K562 (cell line): ENCODE results near the gene TMEM88. TPM values are rescaled to one million over a fixed set of nuclear protein-coding genes. Genes with fewer than 3 reads are reported as not detected.

Source experiments
- ARNT ChIP-seq, 2 experiments: fragments of 450-650 bp; IDR thresholded peaks; 2 replicates each; pipeline ENCODE4 v1.6.1; 2016; ENCODE audit warnings: mild to moderate bottlenecking in 1 of 2
- ATF3 ChIP-seq, 2 experiments: fragments of 450-650 bp in 1 of 2; sonication (generic) in 1 of 2; formaldehyde crosslinking in 1 of 2; IDR thresholded peaks in 1 of 2; conservative IDR thresholded peaks in 1 of 2; 2 replicates each; pipeline versions ENCODE4 v1.6.1 to v1.8.1; 2016 to 2023; ENCODE audit warnings: mild to moderate bottlenecking in 2 of 2, moderate library complexity in 2 of 2, inconsistent platforms in 1 of 2, missing genetic modification reagents in 1 of 2
- GTF2A2 ChIP-seq: IDR thresholded peaks from 2 replicates; pipeline ENCODE4 v1.6.1; 2016; ENCODE audit warnings: mild to moderate bottlenecking, missing genetic modification characterization, missing compliant biosample characterization
- KDM5B ChIP-seq: fragments of 200-600 bp; sonication (generic); IDR thresholded peaks from 2 replicates; pipeline ENCODE4 v1.6.1; 2012; ENCODE audit warnings: low read depth, mild to moderate bottlenecking, moderate library complexity, low read length, control low read depth, inconsistent platforms; ENCODE audit not compliant: insufficient replicate concordance
- MCM5 ChIP-seq: fragments of 450-650 bp; IDR thresholded peaks from 2 replicates; pipeline ENCODE4 v1.6.1; 2016; ENCODE audit warnings: low read depth
- MYBL2 ChIP-seq, 2 experiments: fragments of 450-650 bp in 1 of 2; sonication (generic) in 1 of 2; formaldehyde crosslinking in 1 of 2; IDR thresholded peaks; 2 replicates each; pipeline versions ENCODE4 v1.6.1 to v1.8.1; 2017 to 2022; ENCODE audit warnings: borderline replicate concordance in 1 of 2, inconsistent platforms in 1 of 2, low read depth in 1 of 2, mild to moderate bottlenecking in 1 of 2, missing genetic modification reagents in 1 of 2, moderate library complexity in 1 of 2
- NBN ChIP-seq: fragments of 450-650 bp; IDR thresholded peaks from 2 replicates; pipeline ENCODE4 v1.6.1; 2016; ENCODE audit warnings: low read depth, mild to moderate bottlenecking
- RCOR1 ChIP-seq, 2 experiments: IDR thresholded peaks; 2 replicates each; pipeline ENCODE4 v1.6.1; 2012; ENCODE audit warnings: low read depth in 2 of 2, low read length in 2 of 2, borderline replicate concordance in 1 of 2, improper control_type of control experiment in 1 of 2
- STAT6 ChIP-seq: sonication (generic); formaldehyde crosslinking; IDR thresholded peaks from 2 replicates; pipeline ENCODE4 v1.8.1; 2023; ENCODE audit warnings: mild to moderate bottlenecking, missing genetic modification reagents
- THRB ChIP-seq: fragments of 450-650 bp; formaldehyde crosslinking; conservative IDR thresholded peaks from 2 replicates; pipeline ENCODE4 v1.4.0; 2022; ENCODE audit warnings: mild to moderate bottlenecking, missing genetic modification characterization
- USF1 ChIP-seq: sonication (generic); formaldehyde crosslinking; IDR thresholded peaks from 2 replicates; pipeline ENCODE4 v1.9.0; 2022; ENCODE audit warnings: mild to moderate bottlenecking, missing genetic modification reagents
- ZBTB49 ChIP-seq: sonication (generic); formaldehyde crosslinking; IDR thresholded peaks from 2 replicates; pipeline ENCODE4 v1.8.0; 2022; ENCODE audit warnings: missing genetic modification reagents, mild to moderate bottlenecking, borderline replicate concordance
- ZBTB5 ChIP-seq: fragments of 450-650 bp; IDR thresholded peaks from 2 replicates; pipeline ENCODE4 v1.6.1; 2017; ENCODE audit warnings: antibody characterized with exemption
- polyA plus RNA-seq, 8 experiments: library from polyadenylated mRNA; depleted of rRNA in 4 of 8; stranded (reverse) in 5 of 8; unstranded in 3 of 8; fragments of >200 nt; fragmentation: Nextera tagmentation in 2 of 8; fragmentation: Illumina TruSeq in 1 of 8; extraction: Ambion mirVana in 2 of 8; extraction: Trizol in 1 of 8; gene quantifications; 2 replicates each; pipeline versions ENCODE4 v1.2.1 to v1.2.3, GENCODE V29; 2011 to 2014; ENCODE audit warnings: inconsistent platforms in 1 of 8, missing spikeins in 1 of 8
- total RNA-seq, 7 experiments: library from RNA; depleted of rRNA in 6 of 7; stranded (reverse); fragments of >200 nt in 6 of 7; fragmentation: Illumina TruSeq in 2 of 7; extraction: Trizol in 2 of 7; gene quantifications; 2 replicates each; pipeline versions ENCODE4 v1.2.1 to v1.2.3, GENCODE V29; 2011 to 2021; ENCODE audit warnings: low replicate concordance in 1 of 7

Gene TMEM88
- total and polyA plus RNA-seq, 9 of the 15 experiments (the other 6 are each of a cell fraction or from before 2014, with no cell fraction given) = 0.10 to 1.4 (median 0.36) TPM; not detected in 3

- no peak for TF ChIP-seq MYBL2 (IDR thresholded peaks at IDR 0.05; ENCODE audit: low read depth)
- TF ChIP-seq MYBL2 (CRISPR knock-in tag; IDR thresholded peaks at IDR 0.05; ENCODE audit: borderline replicate concordance) = no peak
- peak; percentile 97 for TF ChIP-seq ATF3 (IDR thresholded peaks at IDR 0.05)
- no peak for TF ChIP-seq ATF3 (CRISPR knock-in tag; conservative IDR thresholded peaks at IDR 0.05)
- TF ChIP-seq RCOR1 (IDR thresholded peaks at IDR 0.05; ENCODE audit: borderline replicate concordance in 1 of 2, low read depth in 2 of 2, low read length in 2 of 2) = no peak
- no peak for TF ChIP-seq STAT6 (CRISPR knock-in tag)
- TF ChIP-seq MCM5 = no peak
- no peak for TF ChIP-seq USF1 (CRISPR knock-in tag)
- no peak for TF ChIP-seq ZBTB5
- peak; percentile 73 for TF ChIP-seq NBN
- no peak for TF ChIP-seq ZBTB49
- TF ChIP-seq THRB = peak; percentile 93
- peak; percentile 36 for TF ChIP-seq KDM5B
- TF ChIP-seq ARNT (IDR thresholded peaks at IDR 0.05) = 0 out of 4 replicates have a peak, but pooled peaks of 1 of the 2 experiments have one; percentile 51
- TF ChIP-seq GTF2A2 = no peak
These were observed 16.5 kb upstream of the TMEM88 start (continued) for GRCh38 chr17:7838090-7839075.
